ENCODE measurements around the gene KDM2B.

DNA sequence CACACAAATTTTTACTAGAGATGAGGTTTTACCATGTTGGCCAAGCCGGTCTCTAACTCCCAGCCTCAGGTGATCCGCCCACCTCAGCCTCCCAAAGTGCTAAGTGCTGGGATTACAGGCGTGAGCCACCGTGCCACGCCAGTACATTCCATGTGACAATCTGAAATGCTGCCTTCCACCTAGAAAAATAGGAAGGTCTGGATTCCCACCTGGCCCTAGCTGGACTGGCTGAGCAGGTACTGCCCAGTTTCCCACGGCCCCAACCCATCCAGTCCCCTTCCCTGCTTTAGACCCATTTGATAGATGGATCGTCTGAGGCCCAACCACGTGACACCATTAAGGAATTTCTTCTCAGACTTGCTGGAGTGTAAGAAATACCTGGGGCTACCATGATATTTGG, 55.4 kb downstream of the KDM2B start:
- TF ChIP-seq, protein P1, sequence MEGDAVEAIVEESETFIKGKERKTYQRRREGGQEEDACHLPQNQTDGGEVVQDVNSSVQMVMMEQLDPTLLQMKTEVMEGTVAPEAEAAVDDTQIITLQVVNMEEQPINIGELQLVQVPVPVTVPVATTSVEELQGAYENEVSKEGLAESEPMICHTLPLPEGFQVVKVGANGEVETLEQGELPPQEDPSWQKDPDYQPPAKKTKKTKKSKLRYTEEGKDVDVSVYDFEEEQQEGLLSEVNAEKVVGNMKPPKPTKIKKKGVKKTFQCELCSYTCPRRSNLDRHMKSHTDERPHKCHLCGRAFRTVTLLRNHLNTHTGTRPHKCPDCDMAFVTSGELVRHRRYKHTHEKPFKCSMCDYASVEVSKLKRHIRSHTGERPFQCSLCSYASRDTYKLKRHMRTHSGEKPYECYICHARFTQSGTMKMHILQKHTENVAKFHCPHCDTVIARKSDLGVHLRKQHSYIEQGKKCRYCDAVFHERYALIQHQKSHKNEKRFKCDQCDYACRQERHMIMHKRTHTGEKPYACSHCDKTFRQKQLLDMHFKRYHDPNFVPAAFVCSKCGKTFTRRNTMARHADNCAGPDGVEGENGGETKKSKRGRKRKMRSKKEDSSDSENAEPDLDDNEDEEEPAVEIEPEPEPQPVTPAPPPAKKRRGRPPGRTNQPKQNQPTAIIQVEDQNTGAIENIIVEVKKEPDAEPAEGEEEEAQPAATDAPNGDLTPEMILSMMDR (IDR thresholded peaks at IDR 0.05; ENCODE audit: borderline replicate concordance, extremely low read depth, low read length, poor library complexity, severe bottlenecking): no peak
- TF ChIP-seq EZH2 (IDR thresholded peaks at IDR 0.05; ENCODE audit: borderline replicate concordance, low read depth, low read length, severe bottlenecking): no peak
